Measurements from ENCODE around the gene PCDHGB6. TPM values are rescaled to one million over a fixed set of nuclear protein-coding genes. Genes with fewer than 3 reads are reported as not detected.

PCDHGB6 gene
- total RNA-seq, result 0.73 and 1.2 TPM in 2 replicates

DNA sequence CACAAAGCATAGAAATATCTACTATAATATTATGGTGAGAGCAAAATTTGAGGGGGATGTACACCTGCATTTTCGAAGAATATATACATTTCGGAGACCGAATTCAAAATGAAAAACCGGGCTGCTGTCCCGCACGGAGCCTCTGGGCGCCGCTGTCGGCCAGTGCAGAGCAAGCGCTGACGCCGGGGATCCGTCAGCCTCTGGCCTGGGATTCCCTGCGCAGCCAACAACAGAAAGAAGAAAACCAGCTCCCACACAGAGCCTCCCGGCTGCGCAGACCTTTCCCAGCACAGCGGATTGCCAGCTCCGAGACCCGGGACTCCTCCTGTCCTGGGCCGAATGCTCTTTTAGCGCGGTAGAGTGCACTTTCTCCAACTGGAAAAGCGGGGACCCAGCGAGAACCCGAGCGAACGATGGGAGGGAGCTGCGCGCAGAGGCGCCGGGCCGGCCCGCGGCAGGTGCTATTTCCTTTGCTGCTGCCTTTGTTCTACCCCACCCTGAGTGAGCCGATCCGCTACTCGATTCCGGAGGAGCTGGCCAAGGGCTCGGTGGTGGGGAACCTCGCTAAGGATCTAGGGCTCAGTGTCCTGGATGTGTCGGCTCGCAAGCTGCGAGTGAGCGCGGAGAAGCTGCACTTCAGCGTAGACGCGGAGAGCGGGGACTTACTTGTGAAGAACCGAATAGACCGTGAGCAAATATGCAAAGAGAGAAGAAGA, at the start of gene PCDHGB6:
Gene PCDHGB6, plus strand, starts transcription at position 232 of the 716 bp plus-strand sequence. Its CDS starts 182 bp downstream, at position 414.

DNA sequence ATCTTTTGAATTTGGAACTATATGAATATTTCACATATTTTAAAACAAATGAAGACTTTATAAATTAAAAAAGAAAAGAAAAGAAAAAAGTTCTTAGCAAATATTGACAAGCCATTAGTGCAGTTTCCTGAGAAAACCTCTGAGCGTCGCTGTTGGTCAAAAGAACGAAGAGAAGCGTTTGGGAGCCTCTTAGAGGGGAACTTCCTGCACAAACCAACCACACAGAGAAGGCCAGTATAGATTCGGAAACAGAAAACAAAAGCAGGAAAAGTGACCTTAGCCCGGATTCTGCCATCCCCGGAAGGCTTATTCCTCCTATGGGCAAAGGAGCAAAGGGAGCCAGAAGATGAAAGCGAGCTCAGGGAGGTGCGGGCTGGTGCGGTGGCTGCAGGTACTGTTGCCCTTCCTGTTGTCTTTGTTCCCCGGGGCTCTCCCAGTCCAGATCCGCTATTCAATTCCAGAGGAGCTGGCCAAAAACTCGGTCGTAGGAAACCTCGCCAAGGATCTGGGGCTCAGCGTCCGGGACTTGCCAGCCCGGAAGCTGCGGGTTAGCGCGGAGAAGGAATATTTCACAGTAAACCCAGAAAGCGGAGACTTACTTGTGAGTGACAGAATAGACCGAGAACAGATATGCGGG, 47.9 kb upstream of the PCDHGB6 start, which contains the start of gene PCDHGB2:
Gene PCDHGB2, plus strand, starts transcription at position 205 of the 637 bp plus-strand sequence. Its CDS starts 142 bp downstream, at position 347.

DNA sequence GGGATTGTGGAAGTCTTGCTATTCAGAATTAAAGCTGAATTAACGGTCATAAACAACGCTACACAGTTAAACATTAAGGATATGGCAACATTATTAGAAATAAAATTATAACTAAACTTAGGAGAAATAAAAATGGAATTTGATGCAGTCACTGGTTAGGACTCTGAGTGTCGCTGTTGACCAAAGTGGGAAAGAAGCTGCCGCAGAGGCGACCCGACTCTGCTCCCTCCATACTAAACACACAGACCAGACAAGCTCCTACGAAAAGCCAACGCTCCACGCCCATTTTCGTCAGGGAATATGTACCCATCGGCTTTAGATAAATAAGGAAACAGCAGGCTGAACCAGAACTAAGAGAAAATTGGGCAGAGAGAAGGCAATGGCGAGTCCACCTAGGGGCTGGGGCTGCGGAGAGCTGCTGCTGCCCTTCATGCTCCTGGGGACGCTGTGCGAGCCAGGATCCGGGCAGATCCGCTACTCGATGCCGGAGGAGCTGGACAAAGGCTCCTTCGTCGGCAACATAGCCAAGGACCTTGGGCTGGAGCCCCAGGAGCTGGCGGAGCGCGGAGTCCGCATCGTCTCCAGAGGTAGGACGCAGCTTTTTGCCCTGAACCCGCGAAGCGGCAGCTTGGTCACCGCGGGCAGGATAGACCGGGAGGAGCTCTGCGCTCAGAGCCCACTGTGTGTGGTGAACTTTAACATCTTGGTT, 43.7 kb upstream of the PCDHGB6 start, which contains the start of gene PCDHGA5:
Gene PCDHGA5, plus strand, starts transcription at position 211 of the 709 bp plus-strand sequence. Its CDS starts 169 bp downstream, at position 380.

DNA sequence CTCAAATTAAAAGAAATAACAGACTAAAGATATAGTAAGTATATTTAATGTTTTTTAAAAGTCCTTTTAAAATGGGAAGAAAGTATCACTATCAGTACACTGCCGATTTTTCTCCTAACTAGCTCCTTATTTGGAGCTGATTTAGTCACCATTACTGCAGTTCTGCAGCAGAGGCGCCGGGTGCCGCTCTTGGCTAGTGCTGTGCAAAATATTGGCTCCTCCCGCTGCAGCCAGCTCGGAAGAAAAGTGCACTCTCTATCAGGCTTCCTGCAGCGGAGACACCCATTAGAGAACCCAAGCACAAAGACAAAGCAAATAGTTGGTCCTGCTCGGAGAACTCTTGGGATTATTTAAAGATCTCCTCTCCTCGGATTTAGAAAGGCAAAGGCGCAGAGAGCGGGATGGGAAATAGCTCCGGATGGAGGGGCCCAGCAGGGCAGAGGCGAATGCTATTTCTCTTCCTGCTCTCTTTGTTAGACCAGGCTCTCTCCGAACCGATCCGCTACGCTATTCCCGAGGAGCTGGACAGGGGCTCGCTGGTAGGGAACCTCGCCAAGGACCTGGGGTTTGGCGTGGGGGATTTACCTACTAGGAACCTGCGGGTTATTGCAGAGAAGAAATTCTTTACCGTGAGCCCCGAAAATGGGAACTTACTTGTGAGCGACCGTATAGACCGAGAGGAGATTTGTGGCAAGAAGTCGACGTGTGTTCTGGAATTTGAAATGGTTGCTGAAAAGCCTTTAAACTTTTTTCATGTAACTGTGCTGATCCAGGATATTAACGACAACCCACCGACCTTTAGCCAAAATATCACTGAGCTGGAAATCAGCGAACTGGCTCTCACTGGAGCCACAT, 37.6 kb upstream of the PCDHGB6 start, which contains the start of gene PCDHGB3:
Gene PCDHGB3, plus strand, starts transcription at position 249 of the 855 bp plus-strand sequence. Its CDS starts 153 bp downstream, at position 402.

DNA sequence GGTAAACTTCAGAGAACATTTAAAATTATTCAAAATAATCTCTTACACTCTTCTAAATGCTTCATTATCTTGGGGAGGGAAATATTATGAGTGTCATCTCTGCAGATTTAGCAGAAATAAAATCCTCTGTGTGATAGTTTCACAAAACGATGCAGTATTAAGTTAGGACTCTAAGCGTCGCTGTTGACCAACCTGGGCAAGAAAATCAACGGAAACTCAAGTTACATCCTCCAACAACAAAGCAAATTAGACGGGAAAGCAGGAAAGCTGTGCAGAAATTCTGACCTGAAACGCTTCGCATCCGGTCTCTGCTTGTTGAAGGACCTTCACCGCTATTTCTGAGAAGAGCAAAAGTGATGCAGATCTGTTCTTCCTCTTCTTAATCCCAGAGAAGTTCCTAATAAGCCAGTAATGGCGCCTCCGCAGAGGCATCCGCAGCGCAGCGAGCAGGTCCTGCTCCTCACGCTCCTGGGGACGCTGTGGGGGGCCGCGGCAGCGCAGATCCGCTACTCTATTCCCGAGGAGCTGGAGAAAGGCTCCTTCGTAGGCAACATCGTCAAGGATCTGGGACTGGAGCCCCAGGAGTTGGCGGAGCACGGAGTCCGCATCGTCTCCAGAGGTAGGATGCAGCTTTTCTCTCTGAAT, 34.0 kb upstream of the PCDHGB6 start, which contains the start of gene PCDHGA6:
Gene PCDHGA6, plus strand, starts transcription at position 219 of the 645 bp plus-strand sequence. Its CDS starts 193 bp downstream, at position 412.

DNA sequence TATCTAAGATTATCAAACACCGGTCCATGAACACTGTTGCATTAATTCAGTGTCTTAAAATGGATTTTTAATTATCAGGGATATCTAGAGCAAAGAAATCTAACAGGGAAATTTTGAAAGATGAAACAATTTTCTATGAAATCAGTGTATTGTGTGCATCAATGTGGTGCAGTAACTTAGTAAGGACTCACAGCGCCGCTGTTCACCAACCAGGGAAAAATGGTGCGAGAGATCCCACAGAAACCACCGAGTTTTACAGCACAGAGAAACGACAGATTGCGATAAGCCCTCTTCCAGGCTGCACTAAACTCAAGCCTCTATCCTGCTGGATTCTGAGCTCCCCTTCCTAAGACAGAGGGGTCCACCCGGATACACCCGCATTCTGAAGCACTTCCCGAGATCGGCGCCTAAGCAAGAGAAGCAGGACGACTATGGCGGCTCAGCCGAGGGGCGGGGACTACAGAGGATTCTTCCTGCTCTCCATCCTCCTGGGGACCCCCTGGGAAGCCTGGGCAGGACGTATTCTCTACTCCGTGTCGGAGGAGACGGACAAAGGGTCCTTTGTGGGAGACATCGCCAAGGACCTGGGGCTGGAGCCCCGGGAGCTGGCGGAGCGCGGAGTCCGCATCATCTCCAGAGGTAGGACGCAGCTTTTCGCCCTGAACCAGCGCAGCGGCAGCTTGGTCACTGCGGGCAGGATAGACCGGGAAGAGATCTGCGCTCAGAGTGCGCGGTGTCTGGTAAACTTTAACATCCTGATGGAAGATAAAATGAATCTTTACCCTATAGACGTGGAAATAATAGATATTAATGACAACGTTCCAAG, 25.1 kb upstream of the PCDHGB6 start, which contains the start of gene PCDHGA7:
Gene PCDHGA7, plus strand, starts transcription at position 274 of the 826 bp plus-strand sequence. Its CDS starts 158 bp downstream, at position 432.

DNA sequence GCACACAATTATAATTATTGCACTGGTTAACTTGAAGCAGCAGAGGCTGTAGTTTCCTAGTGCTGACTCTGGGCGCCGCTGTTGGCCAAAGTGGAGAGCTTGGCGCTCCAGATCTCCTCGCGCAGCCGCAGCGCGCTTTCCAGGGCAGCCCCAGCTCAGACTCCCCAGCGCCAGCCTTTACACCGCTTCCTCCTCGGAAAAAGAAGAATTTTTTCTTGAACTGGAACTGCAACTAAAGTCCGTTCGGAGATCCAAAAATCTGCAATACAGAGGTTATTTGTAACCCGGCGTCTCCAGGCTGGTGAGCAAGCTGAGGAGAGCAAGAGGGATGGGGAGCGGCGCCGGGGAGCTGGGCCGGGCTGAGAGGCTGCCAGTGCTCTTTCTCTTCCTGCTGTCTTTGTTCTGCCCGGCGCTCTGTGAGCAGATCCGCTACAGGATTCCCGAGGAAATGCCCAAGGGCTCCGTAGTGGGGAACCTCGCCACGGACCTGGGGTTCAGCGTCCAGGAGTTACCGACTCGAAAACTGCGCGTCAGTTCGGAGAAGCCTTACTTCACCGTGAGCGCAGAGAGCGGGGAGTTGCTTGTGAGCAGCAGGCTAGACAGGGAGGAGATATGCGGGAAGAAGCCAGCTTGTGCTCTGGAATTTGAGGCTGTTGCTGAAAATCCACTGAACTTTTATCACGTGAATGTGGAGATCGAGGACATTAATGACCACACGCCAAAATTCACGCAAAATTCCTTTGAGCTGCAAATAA, 20.1 kb upstream of the PCDHGB6 start, which contains the start of gene PCDHGB4:
Gene PCDHGB4, plus strand, starts transcription at position 142 of the 755 bp plus-strand sequence. Its CDS starts 187 bp downstream, at position 329.

DNA sequence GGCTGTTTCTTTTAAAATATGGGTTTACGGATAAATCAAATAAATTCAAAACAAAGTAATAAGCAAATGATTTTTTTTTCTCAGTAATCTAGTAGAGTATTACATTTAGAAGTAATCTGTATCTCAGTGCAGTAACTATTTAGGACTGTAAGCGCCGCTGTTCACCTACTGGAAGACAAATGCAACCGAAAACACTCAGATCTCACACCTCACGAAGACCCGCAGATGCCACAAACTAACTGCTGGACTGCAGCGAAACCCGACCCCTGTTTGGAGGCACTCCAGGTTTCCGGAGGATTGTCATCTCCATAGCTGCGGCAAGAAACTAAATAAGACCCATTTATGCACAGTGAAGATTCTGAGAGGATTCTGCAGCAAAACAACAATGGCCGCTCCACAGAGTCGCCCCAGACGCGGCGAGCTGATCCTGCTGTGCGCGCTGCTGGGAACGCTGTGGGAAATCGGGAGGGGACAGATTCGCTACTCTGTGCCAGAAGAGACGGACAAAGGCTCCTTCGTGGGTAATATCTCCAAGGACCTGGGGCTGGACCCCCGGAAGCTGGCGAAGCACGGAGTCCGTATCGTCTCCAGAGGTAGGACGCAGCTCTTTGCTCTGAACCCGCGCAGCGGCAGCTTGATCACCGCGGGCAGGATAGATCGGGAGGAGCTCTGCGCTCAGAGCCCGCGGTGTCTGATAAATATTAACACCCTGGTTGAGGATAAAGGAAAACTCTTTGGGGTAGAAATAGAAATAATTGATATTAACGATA, 15.2 kb upstream of the PCDHGB6 start, which contains the start of gene PCDHGA8:
Gene PCDHGA8, plus strand, starts transcription at position 205 of the 770 bp plus-strand sequence. Its CDS starts 181 bp downstream, at position 386.

DNA sequence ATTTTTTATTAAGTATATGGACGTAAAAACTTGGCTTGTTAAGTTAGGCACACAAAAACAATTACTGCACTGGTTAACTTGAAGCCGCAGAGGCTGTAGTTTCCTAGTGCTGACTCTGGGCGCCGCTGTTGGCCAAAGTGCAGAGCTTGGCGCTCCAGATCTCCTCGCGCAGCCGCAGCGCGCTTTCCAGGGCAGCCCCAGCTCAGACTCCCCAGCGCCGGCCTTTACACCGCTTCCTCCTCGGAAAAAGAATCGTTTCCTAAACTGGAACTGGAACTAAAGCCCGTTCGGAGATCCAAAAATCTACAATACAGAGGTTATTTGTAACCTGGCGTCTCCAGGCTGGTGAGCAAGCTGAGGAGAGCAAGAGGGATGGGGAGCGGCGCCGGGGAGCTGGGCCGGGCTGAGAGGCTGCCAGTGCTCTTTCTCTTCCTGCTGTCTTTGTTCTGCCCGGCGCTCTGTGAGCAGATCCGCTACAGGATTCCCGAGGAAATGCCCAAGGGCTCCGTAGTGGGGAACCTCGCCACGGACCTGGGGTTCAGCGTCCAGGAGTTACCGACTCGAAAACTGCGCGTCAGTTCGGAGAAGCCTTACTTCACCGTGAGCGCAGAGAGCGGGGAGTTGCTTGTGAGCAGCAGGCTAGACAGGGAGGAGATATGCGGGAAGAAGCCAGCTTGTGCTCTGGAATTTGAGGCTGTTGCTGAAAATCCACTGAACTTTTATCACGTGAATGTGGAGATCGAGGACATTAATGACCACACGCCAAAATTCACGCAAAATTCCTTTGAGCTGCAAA, 9.9 kb upstream of the PCDHGB6 start, which contains the start of gene PCDHGB5:
Gene PCDHGB5, plus strand, starts transcription at position 192 of the 796 bp plus-strand sequence. Its CDS starts 181 bp downstream, at position 373.

DNA sequence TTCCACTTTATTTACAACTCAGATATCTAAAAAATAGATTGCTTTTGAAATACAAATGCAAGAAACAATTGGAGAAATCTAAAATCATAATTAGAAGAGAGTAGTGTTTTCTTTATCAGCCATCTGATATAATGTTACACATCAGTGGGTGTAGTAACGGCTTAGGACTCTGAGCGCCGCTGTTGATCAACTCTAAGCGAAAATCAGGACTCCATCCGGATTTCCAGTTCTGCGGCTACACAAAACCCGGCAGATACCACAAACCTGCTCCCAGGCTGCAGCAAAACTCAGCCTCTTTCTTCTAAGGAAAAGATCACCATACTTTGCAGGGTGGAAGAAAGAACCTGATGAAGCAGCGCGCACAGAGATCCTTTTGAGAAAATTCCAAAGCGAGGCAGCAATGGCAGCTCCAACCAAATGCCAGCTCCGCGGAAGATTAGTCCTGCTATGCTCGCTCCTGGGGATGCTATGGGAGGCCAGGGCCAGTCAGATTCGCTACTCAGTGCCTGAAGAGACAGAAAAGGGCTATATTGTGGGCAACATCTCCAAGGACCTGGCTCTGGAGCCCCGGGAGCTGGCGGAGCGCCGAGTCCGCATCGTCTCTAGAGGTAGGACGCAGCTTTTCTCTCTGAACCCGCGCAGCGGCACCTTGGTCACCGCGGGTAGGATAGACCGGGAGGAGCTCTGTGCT, 5.1 kb upstream of the PCDHGB6 start, which contains the start of gene PCDHGA9:
Gene PCDHGA9, plus strand, starts transcription at position 226 of the 691 bp plus-strand sequence. Its CDS starts 175 bp downstream, at position 401.

DNA sequence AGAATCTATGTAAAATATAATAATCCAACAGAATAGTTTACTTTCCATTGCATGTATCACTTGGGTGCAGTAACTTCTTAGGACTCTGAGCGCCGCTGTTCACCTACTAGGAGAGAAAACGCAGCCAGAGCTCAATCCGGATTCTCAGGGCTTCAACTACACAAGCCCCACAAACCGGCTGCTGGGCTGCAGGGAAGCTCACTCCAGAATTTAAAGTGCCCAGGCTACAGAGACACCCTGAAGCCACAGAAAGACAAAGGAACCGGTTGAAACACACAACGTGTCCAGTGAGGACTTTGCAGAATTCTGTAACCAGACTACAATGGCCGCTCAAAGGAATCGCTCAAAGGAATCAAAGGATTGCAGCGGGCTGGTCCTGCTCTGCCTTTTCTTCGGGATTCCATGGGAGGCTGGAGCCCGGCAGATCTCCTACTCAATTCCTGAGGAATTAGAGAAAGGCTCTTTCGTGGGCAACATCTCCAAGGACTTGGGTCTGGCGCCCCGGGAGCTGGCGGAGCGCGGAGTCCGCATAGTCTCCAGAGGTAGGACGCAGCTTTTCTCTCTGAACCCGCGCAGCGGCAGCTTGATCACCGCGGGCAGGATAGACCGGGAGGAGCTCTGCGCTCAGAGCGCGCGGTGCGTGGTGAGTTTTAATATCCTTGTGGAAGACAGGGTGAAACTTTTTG, 5.2 kb downstream of the PCDHGB6 start, which contains the start of gene PCDHGA10:
Gene PCDHGA10, plus strand, starts transcription at position 134 of the 686 bp plus-strand sequence. Its CDS starts 189 bp downstream, at position 323.

DNA sequence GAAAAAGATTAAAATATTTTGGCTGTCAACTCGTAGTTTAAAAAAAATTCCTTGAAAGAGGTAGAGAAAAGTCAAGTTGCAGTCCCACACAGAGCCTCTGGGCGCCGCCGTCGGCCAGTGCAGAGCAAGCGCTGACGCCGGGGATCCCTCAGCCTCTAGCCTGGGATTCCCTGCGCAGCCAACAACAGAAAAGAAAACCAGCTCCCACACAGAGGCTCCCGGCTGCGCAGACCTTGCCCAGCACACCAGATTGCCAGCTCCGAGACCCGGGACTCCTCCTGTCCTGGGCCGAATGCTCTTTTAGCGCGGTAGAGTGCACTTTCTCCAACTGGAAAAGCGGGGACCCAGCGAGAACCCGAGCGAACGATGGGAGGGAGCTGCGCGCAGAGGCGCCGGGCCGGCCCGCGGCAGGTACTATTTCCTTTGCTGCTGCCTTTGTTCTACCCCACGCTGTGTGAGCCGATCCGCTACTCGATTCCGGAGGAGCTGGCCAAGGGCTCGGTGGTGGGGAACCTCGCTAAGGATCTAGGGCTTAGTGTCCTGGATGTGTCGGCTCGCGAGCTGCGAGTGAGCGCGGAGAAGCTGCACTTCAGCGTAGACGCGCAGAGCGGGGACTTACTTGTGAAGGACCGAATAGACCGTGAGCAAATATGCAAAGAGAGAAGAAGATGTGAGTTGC, 9.8 kb downstream of the PCDHGB6 start, which contains the start of gene PCDHGB7:
Gene PCDHGB7, plus strand, starts transcription at position 184 of the 679 bp plus-strand sequence. Its CDS starts 183 bp downstream, at position 367.

DNA sequence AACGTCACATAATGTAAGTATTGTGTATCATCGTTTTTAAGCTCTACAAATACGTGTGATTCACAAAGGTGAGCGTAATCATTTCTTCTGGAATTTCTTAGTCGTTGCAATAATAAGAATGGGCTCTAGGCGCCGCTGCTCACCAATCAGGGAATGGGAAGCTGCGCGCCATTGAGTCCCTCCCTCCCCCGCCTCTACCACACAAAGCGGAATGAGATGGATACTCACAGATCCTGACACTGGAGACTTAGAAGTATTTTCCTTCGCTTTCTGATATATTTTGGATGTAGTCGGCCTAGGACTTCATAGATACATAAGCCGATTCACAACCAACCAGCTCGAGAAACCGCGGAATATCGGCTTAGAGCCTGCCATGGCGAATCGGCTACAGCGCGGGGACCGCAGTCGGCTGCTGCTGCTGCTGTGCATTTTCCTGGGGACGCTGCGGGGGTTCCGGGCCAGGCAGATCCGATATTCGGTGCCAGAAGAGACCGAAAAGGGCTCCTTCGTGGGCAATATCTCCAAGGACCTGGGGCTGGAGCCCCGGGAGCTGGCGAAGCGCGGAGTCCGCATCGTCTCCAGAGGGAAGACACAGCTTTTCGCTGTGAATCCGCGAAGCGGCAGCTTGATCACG, 13.2 kb downstream of the PCDHGB6 start, which contains the start of gene PCDHGA11:
Gene PCDHGA11, plus strand, starts transcription at position 197 of the 634 bp plus-strand sequence. Its CDS starts 177 bp downstream, at position 374.

DNA sequence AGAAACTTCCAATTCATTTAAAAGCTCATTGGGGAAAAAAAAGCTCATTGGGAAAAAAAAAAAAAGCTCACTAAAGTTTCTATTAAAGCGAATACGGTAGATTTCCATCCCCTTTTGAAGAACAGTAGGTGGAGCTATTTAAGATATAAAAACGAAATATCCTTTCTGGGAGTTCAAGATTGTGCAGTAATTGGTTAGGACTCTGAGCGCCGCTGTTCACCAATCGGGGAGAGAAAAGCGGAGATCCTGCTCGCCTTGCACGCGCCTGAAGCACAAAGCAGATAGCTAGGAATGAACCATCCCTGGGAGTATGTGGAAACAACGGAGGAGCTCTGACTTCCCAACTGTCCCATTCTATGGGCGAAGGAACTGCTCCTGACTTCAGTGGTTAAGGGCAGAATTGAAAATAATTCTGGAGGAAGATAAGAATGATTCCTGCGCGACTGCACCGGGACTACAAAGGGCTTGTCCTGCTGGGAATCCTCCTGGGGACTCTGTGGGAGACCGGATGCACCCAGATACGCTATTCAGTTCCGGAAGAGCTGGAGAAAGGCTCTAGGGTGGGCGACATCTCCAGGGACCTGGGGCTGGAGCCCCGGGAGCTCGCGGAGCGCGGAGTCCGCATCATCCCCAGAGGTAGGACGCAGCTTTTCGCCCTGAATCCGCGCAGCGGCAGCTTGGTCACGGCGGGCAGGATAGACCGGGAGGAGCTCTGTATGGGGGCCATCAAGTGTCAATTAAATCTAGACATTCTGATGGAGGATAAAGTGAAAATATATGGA, 22.7 kb downstream of the PCDHGB6 start, which contains the start of gene PCDHGA12:
Gene PCDHGA12, plus strand, starts transcription at position 176 of the 782 bp plus-strand sequence. Its CDS starts 253 bp downstream, at position 429.

